ENCODE results near the gene PMM1. TPM values are rescaled to one million over a fixed set of nuclear protein-coding genes. Genes with fewer than 3 reads are reported as not detected.
"Not testable (repeated sequence)": the region's sequence is repeated elsewhere in the genome, so short reads cannot be mapped to it uniquely, and the experiment has no call there.

The PMM1 gene
- total RNA-seq, 1 donor from 2014 or later, result 15.1 TPM

DNA sequence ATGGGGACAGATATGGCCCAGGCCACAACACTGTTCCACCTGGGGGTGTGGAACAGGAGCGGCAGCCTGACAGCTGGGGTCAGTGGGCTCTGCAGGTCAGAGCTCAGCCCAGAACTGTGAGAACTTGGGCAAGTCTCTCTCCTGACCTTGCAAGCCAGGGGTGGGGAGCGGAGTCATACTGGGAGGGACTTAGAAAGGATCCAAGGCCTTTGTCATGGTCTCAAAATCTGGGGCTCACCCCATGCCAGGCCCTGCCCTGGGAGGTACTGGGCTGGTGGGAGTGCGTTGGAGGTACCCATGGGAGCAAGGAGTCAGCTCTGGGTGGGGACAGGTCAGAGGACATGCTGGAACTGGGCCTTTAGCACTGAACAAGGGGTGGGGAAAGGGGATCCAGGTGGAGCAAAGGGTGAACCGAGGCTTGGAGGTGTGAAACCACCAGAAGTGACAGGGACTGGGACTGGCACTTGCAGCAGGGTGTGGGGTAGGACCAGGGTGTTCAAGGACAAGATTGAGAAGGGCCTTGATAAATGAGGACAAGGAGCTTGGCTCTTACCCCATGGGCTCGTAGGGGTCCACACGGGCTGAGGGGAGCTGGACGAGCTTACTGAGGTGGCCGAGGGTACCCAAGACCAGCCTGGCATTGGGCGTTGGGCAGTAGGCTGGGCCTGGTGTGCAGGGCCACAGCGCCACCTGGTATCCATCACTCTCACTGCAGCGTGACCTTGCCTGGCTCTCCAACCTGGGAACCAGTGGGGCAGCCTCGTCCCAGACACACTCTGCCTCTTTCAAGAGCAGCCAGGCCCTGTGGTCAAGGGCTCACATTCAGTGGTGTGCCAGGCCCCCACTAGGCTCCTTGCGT, 7.4 kb upstream of the PMM1 start:
- CTCF ChIA-PET, result interaction anchor here (0.8 to 1.9 kb wide), 4 partner anchors 20 to 194 kb away, joined by 3 to 7 read pairs (median 3); no protein-coding TSS in a partner anchor
- ATAC-seq (ENCODE audit: low read depth), result peak; percentile 67
- peaks cover 33% of the 10 kb centered on the region for H3K36me3 Mint-ChIP-seq (ENCODE audit: low read depth)
- no peak for DNase-seq
- H3K9me3 Mint-ChIP-seq, result no peaks in the 10 kb centered on the region
- no peak overlapping the region for H3K27ac Mint-ChIP-seq
- intact Hi-C loops (cut with micrococcal nuclease), result loop anchor here (2.0 to 5.0 kb wide), 2 partner anchors 64 to 195 kb away; no protein-coding TSS in a partner anchor
- POLR2A ChIA-PET, result no interaction called here
- TF ChIP-seq, protein P1, sequence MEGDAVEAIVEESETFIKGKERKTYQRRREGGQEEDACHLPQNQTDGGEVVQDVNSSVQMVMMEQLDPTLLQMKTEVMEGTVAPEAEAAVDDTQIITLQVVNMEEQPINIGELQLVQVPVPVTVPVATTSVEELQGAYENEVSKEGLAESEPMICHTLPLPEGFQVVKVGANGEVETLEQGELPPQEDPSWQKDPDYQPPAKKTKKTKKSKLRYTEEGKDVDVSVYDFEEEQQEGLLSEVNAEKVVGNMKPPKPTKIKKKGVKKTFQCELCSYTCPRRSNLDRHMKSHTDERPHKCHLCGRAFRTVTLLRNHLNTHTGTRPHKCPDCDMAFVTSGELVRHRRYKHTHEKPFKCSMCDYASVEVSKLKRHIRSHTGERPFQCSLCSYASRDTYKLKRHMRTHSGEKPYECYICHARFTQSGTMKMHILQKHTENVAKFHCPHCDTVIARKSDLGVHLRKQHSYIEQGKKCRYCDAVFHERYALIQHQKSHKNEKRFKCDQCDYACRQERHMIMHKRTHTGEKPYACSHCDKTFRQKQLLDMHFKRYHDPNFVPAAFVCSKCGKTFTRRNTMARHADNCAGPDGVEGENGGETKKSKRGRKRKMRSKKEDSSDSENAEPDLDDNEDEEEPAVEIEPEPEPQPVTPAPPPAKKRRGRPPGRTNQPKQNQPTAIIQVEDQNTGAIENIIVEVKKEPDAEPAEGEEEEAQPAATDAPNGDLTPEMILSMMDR (IDR thresholded peaks at IDR 0.05), result no peak
- no peaks in the 10 kb centered on the region for H3K4me1 Mint-ChIP-seq
- no peaks in the 10 kb centered on the region for H3K27me3 Mint-ChIP-seq
- H3K4me3 Mint-ChIP-seq, result no peak overlapping the region

DNA sequence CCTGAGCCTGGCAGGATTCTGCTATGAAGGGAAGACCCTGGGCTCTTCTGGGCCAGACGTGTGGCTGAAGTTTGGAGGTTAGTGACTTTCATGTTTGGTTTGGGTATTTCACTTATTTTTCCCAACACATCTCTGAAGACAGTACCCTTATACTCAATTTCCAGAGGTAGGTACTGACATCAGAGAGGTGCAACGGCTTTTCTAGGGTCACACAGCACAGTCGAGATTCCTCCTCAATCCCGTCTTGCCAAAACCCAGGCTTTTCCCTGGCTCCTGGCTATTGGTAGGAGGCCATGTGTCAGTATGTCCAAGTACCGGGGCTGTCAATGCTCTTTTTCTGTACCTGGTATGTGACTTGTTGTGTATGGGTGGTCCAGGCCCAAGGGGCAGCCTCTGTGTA, 6.1 kb upstream of the PMM1 start:
- TF ChIP-seq, protein P1 (IDR thresholded peaks at IDR 0.05), result no peak
- intact Hi-C loops (cut with micrococcal nuclease), result loop anchor here (2.0 to 5.0 kb wide), 2 partner anchors 63 to 193 kb away; no protein-coding TSS in a partner anchor
- peaks cover 1% of the 10 kb centered on the region for H3K4me1 Mint-ChIP-seq
- H3K36me3 Mint-ChIP-seq (ENCODE audit: low read depth), result peaks cover 21% of the 10 kb centered on the region
- DNase-seq (no peak), ATAC-seq (ENCODE audit: low read depth) (no peak)
- no peaks in the 10 kb centered on the region for H3K9me3 Mint-ChIP-seq
- H3K4me3 Mint-ChIP-seq, result no peak overlapping the region
- no peaks in the 10 kb centered on the region for H3K27me3 Mint-ChIP-seq
- POLR2A ChIA-PET, result no interaction called here
- no peak overlapping the region for H3K27ac Mint-ChIP-seq
- CTCF ChIA-PET, result no interaction called here

DNA sequence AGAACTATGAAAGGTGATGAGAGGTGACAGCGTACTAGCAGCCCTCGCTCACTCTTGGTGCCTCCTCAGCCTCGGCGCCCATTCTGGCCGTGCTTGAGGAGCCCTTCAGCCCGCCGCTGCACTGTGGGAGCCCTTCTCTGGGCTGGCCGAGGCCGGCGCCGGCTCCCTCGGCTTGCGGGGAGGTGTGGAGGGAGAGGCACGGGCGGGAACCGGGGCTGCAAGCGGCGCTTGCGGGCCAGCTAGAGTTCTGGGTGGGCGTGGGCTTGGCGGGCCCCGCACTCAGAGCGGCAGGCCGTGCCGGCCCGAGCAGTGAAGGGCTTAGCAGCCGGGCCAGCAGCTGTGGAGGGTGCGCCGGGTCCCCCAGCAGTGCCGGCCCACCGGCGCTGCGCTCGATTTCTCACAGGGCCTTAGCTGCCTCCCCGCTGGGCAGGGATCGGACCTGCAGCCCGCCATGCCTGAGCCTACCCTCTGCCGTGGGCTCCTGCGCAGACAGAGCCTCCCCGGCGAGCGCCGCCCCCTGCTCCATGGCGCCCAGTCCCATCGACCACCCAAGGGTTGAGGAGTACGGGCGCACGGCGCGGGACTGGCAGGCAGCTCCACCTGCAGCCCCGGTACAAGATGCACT, 3.8 kb upstream of the PMM1 start:
- H3K27ac Mint-ChIP-seq; H3K4me3 Mint-ChIP-seq; H3K27me3 Mint-ChIP-seq; DNase-seq; ATAC-seq (ENCODE audit: low read depth); H3K9me3 Mint-ChIP-seq; CTCF ChIA-PET; intact Hi-C loops (cut with micrococcal nuclease); POLR2A ChIA-PET: not testable (repeated sequence)
- peaks cover 13% of the 10 kb centered on the region for H3K36me3 Mint-ChIP-seq (ENCODE audit: low read depth)
- H3K4me1 Mint-ChIP-seq, result peaks cover 12% of the 10 kb centered on the region

DNA sequence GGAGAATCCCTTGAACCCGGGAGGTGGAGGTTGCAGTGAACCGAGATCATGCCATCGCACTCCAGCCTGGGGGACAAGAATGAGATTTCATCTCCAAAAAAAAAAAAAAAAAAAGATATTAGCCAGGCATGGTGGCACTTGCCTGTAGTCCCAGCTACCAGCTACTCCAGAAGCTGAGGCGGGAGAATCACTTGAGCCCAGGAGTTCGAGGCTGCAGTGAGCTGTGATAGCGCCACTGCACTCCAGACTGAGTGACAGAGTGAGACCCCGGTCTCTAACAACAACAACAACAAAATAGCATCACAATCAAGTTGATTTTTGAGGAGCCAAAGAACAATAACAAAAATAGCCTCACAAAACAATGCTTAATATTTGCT, 2.3 kb downstream of the PMM1 start:
- H3K9me3 Mint-ChIP-seq, result no peaks in the 10 kb centered on the region
- H3K4me3 Mint-ChIP-seq, result no peak overlapping the region
- H3K4me1 Mint-ChIP-seq, result peaks cover 12% of the 10 kb centered on the region
- no peak overlapping the region for H3K27ac Mint-ChIP-seq
- CTCF ChIA-PET, result no interaction called here
- ATAC-seq (ENCODE audit: low read depth) (no peak), DNase-seq (no peak)
- intact Hi-C loops (cut with micrococcal nuclease), result no loop called here
- TF ChIP-seq, protein P1 (IDR thresholded peaks at IDR 0.05), result no peak
- no peaks in the 10 kb centered on the region for H3K27me3 Mint-ChIP-seq
- H3K36me3 Mint-ChIP-seq (ENCODE audit: low read depth), result peaks cover 21% of the 10 kb centered on the region
- POLR2A ChIA-PET, result interaction anchor here (0.6 kb wide), 1 partner anchor 139 kb away, joined by 6 read pairs; no protein-coding TSS in a partner anchor

DNA sequence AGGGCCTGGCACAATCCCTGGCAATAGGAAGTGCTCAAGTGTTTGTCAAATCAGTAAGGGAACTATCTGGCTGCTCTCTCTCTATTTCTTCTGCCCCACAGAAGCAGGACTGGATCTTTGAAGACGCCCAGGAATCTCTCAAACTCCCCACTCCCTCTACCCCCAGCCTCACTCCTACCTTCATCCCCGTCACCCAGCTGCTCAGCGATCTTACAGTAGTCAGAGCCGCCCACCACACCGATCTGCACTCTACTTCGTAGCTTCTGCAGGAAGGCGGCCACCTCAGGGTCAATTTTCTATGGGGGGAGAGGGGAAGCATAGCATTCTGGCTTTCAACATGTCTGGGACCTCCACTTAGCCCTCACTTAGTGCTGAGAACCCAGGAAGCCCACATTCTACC, 3.7 kb downstream of the PMM1 start:
- TF ChIP-seq, protein P1 (IDR thresholded peaks at IDR 0.05), result no peak
- CTCF ChIA-PET, result no interaction called here
- H3K27ac Mint-ChIP-seq, result no peak overlapping the region
- H3K4me3 Mint-ChIP-seq, result no peak overlapping the region
- peaks cover 23% of the 10 kb centered on the region for H3K36me3 Mint-ChIP-seq (ENCODE audit: low read depth)
- H3K9me3 Mint-ChIP-seq, result no peaks in the 10 kb centered on the region
- no peaks in the 10 kb centered on the region for H3K27me3 Mint-ChIP-seq
- no peak for ATAC-seq (ENCODE audit: low read depth)
- intact Hi-C loops (cut with micrococcal nuclease), result no loop called here
- POLR2A ChIA-PET, result no interaction called here
- DNase-seq, result no peak
- peaks cover 11% of the 10 kb centered on the region for H3K4me1 Mint-ChIP-seq

Data from activated B cell treated with CpG ODN at 0.5 μM for 24 hours (primary cell).